ENCODE results near the gene ACAA1. TPM values are rescaled to one million over a fixed set of nuclear protein-coding genes. Genes with fewer than 3 reads are reported as not detected.

Gene ACAA1
- total and polyA plus RNA-seq, 9 of the 15 experiments (the other 6 are each of a cell fraction or from before 2014, with no cell fraction given), result 4.0 to 88.9 (median 57.2) TPM

- TF ChIP-seq CLOCK (CRISPR knock-in tag; IDR thresholded peaks at IDR 0.05; ENCODE audit: borderline replicate concordance) (no peak), MAX (CRISPR knock-in tag; IDR thresholded peaks at IDR 0.05) (peak; percentile 91), ETS2 (tag; IDR thresholded peaks at IDR 0.05; ENCODE audit: borderline replicate concordance, poor library complexity, severe bottlenecking) (no peak), TFAP4 (CRISPR knock-in tag; IDR thresholded peaks at IDR 0.05; ENCODE audit: borderline replicate concordance) (peak; percentile 79), SREBF2 (CRISPR knock-in tag; IDR thresholded peaks at IDR 0.05) (no peak), CBFA2T3 (IDR thresholded peaks at IDR 0.05) (no peak), CAMTA2 (CRISPR knock-in tag; conservative IDR thresholded peaks at IDR 0.05) (no peak; the same call in 1 of the 2 replicates), RFX1 (IDR thresholded peaks at IDR 0.05) (no peak), CREBBP (IDR thresholded peaks at IDR 0.05; ENCODE audit: low read depth, low read length) (no peak), ZNF354B (CRISPR knock-in tag; IDR thresholded peaks at IDR 0.05) (no peak), ATF7 (IDR thresholded peaks at IDR 0.05) (peak; percentile 99), MAFK (IDR thresholded peaks at IDR 0.05; ENCODE audit: low read length) (no peak), ETV6 (IDR thresholded peaks at IDR 0.05; ENCODE audit: borderline replicate concordance in 1 of 2, low read depth in 2 of 2, low read length in 1 of 2) (no peak; a peak in 1 of 4 replicates), ETV6 (CRISPR knock-in tag; IDR thresholded peaks at IDR 0.05; ENCODE audit: borderline replicate concordance) (no peak), HINFP (tag; conservative IDR thresholded peaks at IDR 0.05; ENCODE audit: low read depth) (no peak), ZNF384 (IDR thresholded peaks at IDR 0.05; ENCODE audit: low read depth, low read length) (0 out of 2 replicates have a peak, but pooled peaks have one; percentile 28), ZNF408 (CRISPR knock-in tag; IDR thresholded peaks at IDR 0.05; ENCODE audit: low read depth) (no peak), GATAD2A (IDR thresholded peaks at IDR 0.05) (no peak)
- TF ChIP-seq, protein P1, sequence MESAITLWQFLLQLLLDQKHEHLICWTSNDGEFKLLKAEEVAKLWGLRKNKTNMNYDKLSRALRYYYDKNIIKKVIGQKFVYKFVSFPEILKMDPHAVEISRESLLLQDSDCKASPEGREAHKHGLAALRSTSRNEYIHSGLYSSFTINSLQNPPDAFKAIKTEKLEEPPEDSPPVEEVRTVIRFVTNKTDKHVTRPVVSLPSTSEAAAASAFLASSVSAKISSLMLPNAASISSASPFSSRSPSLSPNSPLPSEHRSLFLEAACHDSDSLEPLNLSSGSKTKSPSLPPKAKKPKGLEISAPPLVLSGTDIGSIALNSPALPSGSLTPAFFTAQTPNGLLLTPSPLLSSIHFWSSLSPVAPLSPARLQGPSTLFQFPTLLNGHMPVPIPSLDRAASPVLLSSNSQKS (CRISPR knock-in tag; IDR thresholded peaks at IDR 0.05), result no peak
- TF ChIP-seq, protein P2, sequence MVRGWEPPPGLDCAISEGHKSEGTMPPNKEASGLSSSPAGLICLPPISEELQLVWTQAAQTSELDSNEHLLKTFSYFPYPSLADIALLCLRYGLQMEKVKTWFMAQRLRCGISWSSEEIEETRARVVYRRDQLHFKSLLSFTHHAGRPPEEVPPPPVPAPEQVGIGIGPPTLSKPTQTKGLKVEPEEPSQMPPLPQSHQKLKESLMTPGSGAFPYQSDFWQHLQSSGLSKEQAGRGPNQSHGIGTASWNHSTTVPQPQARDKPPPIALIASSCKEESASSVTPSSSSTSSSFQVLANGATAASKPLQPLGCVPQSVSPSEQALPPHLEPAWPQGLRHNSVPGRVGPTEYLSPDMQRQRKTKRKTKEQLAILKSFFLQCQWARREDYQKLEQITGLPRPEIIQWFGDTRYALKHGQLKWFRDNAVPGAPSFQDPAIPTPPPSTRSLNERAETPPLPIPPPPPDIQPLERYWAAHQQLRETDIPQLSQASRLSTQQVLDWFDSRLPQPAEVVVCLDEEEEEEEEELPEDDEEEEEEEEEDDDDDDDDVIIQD (CRISPR knock-in tag; IDR thresholded peaks at IDR 0.05), result 0 out of 2 replicates have a peak, but pooled peaks have one; percentile 54
These were observed 28.2 kb upstream of the ACAA1 start, which contains the start of gene OXSR1 (continued) for GRCh38 chr3:38164952-38165721.

Measured in K562 (cell line).